Bone marrow (tissue), 2 donors: ENCODE data around the gene ATP13A5.

Source experiments
- DNase-seq, 2 donors: peaks; one replicate each; lab custom pipeline; 2025; lab: John Stamatoyannopoulos, UW

The ATP13A5 gene

GRCh38 chr3:193378706-193379105 is at the start of gene ATP13A5:
TSS of gene ATP13A5 (minus strand) at chr3:193378753. CDS start at chr3:193378725, 28 bp downstream.
- DNase-seq, result no peak

GRCh38 chr3:193418576-193419373 is 40.2 kb upstream of the ATP13A5 start:
- no peak for DNase-seq

GRCh38 chr3:193416629-193417028 is 38.1 kb upstream of the ATP13A5 start:
- DNase-seq, result no peak

GRCh38 chr3:193407688-193408087 is 29.1 kb upstream of the ATP13A5 start:
- DNase-seq, result no peak

- no peak for DNase-seq
These were observed 28.6 kb upstream of the ATP13A5 start for GRCh38 chr3:193407112-193407511.

GRCh38 chr3:193403307-193403706 is 24.8 kb upstream of the ATP13A5 start:
- DNase-seq, result no peak

GRCh38 chr3:193400304-193400703 is 21.8 kb upstream of the ATP13A5 start:
- DNase-seq, result no peak

GRCh38 chr3:193396451-193397244 is 18.1 kb upstream of the ATP13A5 start:
- DNase-seq, result no peak

GRCh38 chr3:193391902-193392301 is 13.3 kb upstream of the ATP13A5 start:
- DNase-seq, result no peak

GRCh38 chr3:193389335-193389734 is 10.8 kb upstream of the ATP13A5 start:
- no peak for DNase-seq

- DNase-seq, result no peak
These were observed 9.8 kb upstream of the ATP13A5 start for GRCh38 chr3:193388361-193388760.

GRCh38 chr3:193387596-193387995 is 9.0 kb upstream of the ATP13A5 start:
- no peak for DNase-seq

GRCh38 chr3:193377591-193377990 is 962 bp downstream of the ATP13A5 start:
- DNase-seq, result no peak

GRCh38 chr3:193375614-193376013 is 2.9 kb downstream of the ATP13A5 start:
- DNase-seq, result no peak

- no peak for DNase-seq
These were observed 5.8 kb downstream of the ATP13A5 start for GRCh38 chr3:193372783-193373182.

GRCh38 chr3:193367868-193368267 is 10.7 kb downstream of the ATP13A5 start:
- DNase-seq, result no peak

GRCh38 chr3:193357291-193357690 is 21.3 kb downstream of the ATP13A5 start:
- no peak for DNase-seq

GRCh38 chr3:193354423-193354822 is 24.1 kb downstream of the ATP13A5 start:
- DNase-seq, result no peak

GRCh38 chr3:193350744-193351143 is 27.8 kb downstream of the ATP13A5 start:
- DNase-seq, result no peak

- no peak for DNase-seq
These were observed 29.9 kb downstream of the ATP13A5 start for GRCh38 chr3:193348686-193349085.

GRCh38 chr3:193347521-193348501 is 30.7 kb downstream of the ATP13A5 start:
- no peak for DNase-seq

GRCh38 chr3:193346259-193346658 is 32.3 kb downstream of the ATP13A5 start:
- no peak for DNase-seq
